OCI-LY7 (cell line): ENCODE data around the gene UBA3.

Source experiments
- EZH2phosphoT487 ChIP-seq: fragments of 200-600 bp; sonication (generic); IDR thresholded peaks from 2 replicates; pipeline ENCODE4 v1.6.1; 2018; ENCODE audit warnings: low read depth, borderline replicate concordance, mild to moderate bottlenecking, mixed run types, antibody characterized with exemption, low read length, moderate library complexity, mixed read lengths
- TF ChIP-seq, protein P1 (sequence below): fragments of 200-600 bp; sonication (generic); conservative IDR thresholded peaks from 2 replicates; pipeline ENCODE4 v1.5.1; 2014; ENCODE audit warnings: mild to moderate bottlenecking, antibody characterized with exemption, low read length, moderate library complexity, mixed read lengths

DNA sequence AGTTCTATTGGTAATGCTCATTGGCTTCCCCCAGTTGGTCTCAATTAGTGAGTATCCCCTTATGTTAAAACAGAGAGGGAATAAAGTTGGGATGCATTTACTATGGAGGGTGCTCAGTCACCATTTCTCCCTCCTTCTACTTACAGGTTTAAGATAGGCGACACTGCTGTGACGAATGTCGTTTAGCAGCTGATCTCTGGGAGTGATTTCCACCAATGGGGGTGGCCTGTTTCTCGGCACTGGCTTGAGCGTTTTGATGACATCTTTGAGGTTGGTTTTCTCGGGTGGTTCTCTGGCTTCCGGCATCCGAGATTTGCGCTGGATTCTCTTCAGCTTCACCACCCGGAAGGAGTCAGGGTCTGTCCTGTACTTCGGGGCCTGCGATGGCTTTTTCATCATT, 38.4 kb upstream of the UBA3 start:
- TF ChIP-seq, protein P1, sequence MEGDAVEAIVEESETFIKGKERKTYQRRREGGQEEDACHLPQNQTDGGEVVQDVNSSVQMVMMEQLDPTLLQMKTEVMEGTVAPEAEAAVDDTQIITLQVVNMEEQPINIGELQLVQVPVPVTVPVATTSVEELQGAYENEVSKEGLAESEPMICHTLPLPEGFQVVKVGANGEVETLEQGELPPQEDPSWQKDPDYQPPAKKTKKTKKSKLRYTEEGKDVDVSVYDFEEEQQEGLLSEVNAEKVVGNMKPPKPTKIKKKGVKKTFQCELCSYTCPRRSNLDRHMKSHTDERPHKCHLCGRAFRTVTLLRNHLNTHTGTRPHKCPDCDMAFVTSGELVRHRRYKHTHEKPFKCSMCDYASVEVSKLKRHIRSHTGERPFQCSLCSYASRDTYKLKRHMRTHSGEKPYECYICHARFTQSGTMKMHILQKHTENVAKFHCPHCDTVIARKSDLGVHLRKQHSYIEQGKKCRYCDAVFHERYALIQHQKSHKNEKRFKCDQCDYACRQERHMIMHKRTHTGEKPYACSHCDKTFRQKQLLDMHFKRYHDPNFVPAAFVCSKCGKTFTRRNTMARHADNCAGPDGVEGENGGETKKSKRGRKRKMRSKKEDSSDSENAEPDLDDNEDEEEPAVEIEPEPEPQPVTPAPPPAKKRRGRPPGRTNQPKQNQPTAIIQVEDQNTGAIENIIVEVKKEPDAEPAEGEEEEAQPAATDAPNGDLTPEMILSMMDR, result no peak
- no peak for TF ChIP-seq EZH2phosphoT487
